HG03139 (cell line): ENCODE measurements around the gene HHAT.
"Not testable (repeated sequence)": the region's sequence is repeated elsewhere in the genome, so short reads cannot be mapped to it uniquely, and the experiment has no call there.

Source experiments
- ATAC-seq: cut with Tn5 transposase; IDR thresholded peaks from one replicate; pipeline ENCODE4 v1.9.1; 2021; ENCODE audit not compliant: unreplicated experiment

The HHAT gene

GRCh38 chr1:210385228-210385627 is 56.5 kb downstream of the HHAT start:
- no peak for ATAC-seq

GRCh38 chr1:210394281-210394821 is 65.6 kb downstream of the HHAT start:
- ATAC-seq, result no peak

- ATAC-seq, result no peak
Measured at GRCh38 chr1:210396541-210396940, 67.8 kb downstream of the HHAT start.

- ATAC-seq, result no peak
Measured at GRCh38 chr1:210397252-210397651, 68.5 kb downstream of the HHAT start.

- ATAC-seq, result no peak
Measured at GRCh38 chr1:210397681-210398080, 69.0 kb downstream of the HHAT start.

- ATAC-seq, result no peak
Measured at GRCh38 chr1:210398466-210398865, 69.8 kb downstream of the HHAT start.

- peak; percentile 94 for ATAC-seq
Measured at GRCh38 chr1:210400043-210400840, 71.5 kb downstream of the HHAT start.

- ATAC-seq, result no peak
Measured at GRCh38 chr1:210402560-210402959, 73.9 kb downstream of the HHAT start.

GRCh38 chr1:210405316-210405715 is 76.6 kb downstream of the HHAT start:
- ATAC-seq, result no peak

GRCh38 chr1:210406341-210406740 is 77.6 kb downstream of the HHAT start:
- ATAC-seq, result not testable (repeated sequence)

GRCh38 chr1:210407207-210407886 is 78.6 kb downstream of the HHAT start:
- peak; percentile 85 for ATAC-seq

- no peak for ATAC-seq
Measured at GRCh38 chr1:210407887-210408252, 79.2 kb downstream of the HHAT start.

GRCh38 chr1:210412240-210412639 is 83.5 kb downstream of the HHAT start:
- ATAC-seq, result no peak

- ATAC-seq, result no peak
Measured at GRCh38 chr1:210413951-210414350, 85.2 kb downstream of the HHAT start.

- ATAC-seq, result no peak
Measured at GRCh38 chr1:210415846-210416448, 87.2 kb downstream of the HHAT start.

- ATAC-seq, result no peak
Measured at GRCh38 chr1:210416681-210417080, 88.0 kb downstream of the HHAT start.

- no peak for ATAC-seq
Measured at GRCh38 chr1:210417881-210418280, 89.2 kb downstream of the HHAT start.

GRCh38 chr1:210418863-210419650 is 90.4 kb downstream of the HHAT start:
- ATAC-seq, result no peak

- ATAC-seq, result not testable (repeated sequence)
Measured at GRCh38 chr1:210426696-210427095, 98.0 kb downstream of the HHAT start.

GRCh38 chr1:210428696-210429095 is 100.0 kb downstream of the HHAT start:
- ATAC-seq, result no peak

- no peak for ATAC-seq
Measured at GRCh38 chr1:210434223-210434622, 105.5 kb downstream of the HHAT start.
